Measurements from ENCODE around the gene APPL2.
"Not testable (repeated sequence)": the region's sequence is repeated elsewhere in the genome, so short reads cannot be mapped to it uniquely, and the experiment has no call there.

The APPL2 gene

GRCh38 chr12:105252901-105253300, 16.9 kb upstream of the APPL2 start:
- Histone ChIP-seq H3K14ac (ENCODE audit: low read length) (no peak overlapping the region), H3K79me1 (ENCODE audit: low read depth, low read length) (no peaks in the 10 kb centered on the region), H3K4me2 (ENCODE audit: insufficient read depth, low read length, poor library complexity, severe bottlenecking) (no peak overlapping the region), H3K36me3 (replicated peaks in 1 of 2; ENCODE audit: control insufficient read depth in 2 of 2, insufficient read depth in 2 of 2, low read length in 2 of 2) (no peaks in the 10 kb centered on the region), H3K4me1 (ENCODE audit: control insufficient read depth in 2 of 2, insufficient read depth in 1 of 2, low read depth in 1 of 2, low read length in 2 of 2) (no peaks in the 10 kb centered on the region), H4K8ac (ENCODE audit: low read depth, low read length) (no peak overlapping the region), H2BK5ac (ENCODE audit: low read length) (no peak overlapping the region), H2AFZ (ENCODE audit: low read length) (no peak overlapping the region), H4K91ac (ENCODE audit: low read depth, low read length, poor library complexity) (no peak overlapping the region), H3K27me3 (ENCODE audit: control insufficient read depth in 3 of 3, insufficient read depth in 3 of 3, low read depth in 1 of 3, low read length in 3 of 3) (no peaks in the 10 kb centered on the region), H3K18ac (ENCODE audit: low read length) (no peak overlapping the region), H2BK15ac (ENCODE audit: low read length) (no peak overlapping the region), H3K27ac (replicated peaks; ENCODE audit: low read length) (no peak overlapping the region), H2BK12ac (ENCODE audit: low read length) (no peak overlapping the region), H3K9ac (ENCODE audit: low read depth, low read length, poor library complexity) (no peak overlapping the region), H3K9me3 (replicated peaks in 1 of 2; ENCODE audit: control insufficient read depth in 2 of 2, insufficient read depth in 1 of 2, low read depth in 1 of 2, low read length in 2 of 2) (no peaks in the 10 kb centered on the region), H3K4me3 (ENCODE audit: low read length in 2 of 2) (no peak overlapping the region), H3K4ac (ENCODE audit: low read length) (no peak overlapping the region), H3K23ac (ENCODE audit: low read depth, low read length, poor library complexity) (no peak overlapping the region), H2AK5ac (ENCODE audit: low read depth, low read length) (no peak overlapping the region), H2BK120ac (ENCODE audit: low read depth, low read length) (no peak overlapping the region)
- DNase-seq (ENCODE audit: low spot score): no peak
- no CpG with 5 or more reads among the region's 5 CpGs for WGBS, 2 donors (ENCODE audit: extremely low coverage in 2 of 2, insufficient read length in 2 of 2, insufficient replicate concordance in 1 of 2)

- H3K4me3 ChIP-seq (ENCODE audit: low read length in 2 of 2); H3K9me3 ChIP-seq (replicated peaks in 1 of 2; ENCODE audit: control insufficient read depth in 2 of 2, insufficient read depth in 1 of 2, low read depth in 1 of 2, low read length in 2 of 2); H3K36me3 ChIP-seq (replicated peaks in 1 of 2; ENCODE audit: control insufficient read depth in 2 of 2, insufficient read depth in 2 of 2, low read length in 2 of 2); H2BK120ac ChIP-seq (ENCODE audit: low read depth, low read length); H4K8ac ChIP-seq (ENCODE audit: low read depth, low read length); H3K4me2 ChIP-seq (ENCODE audit: insufficient read depth, low read length, poor library complexity, severe bottlenecking); H2AFZ ChIP-seq (ENCODE audit: low read length); H3K23ac ChIP-seq (ENCODE audit: low read depth, low read length, poor library complexity); H3K4ac ChIP-seq (ENCODE audit: low read length); H2BK12ac ChIP-seq (ENCODE audit: low read length); H3K27me3 ChIP-seq (ENCODE audit: control insufficient read depth in 3 of 3, insufficient read depth in 3 of 3, low read depth in 1 of 3, low read length in 3 of 3); H3K18ac ChIP-seq (ENCODE audit: low read length); H3K14ac ChIP-seq (ENCODE audit: low read length); H2BK5ac ChIP-seq (ENCODE audit: low read length); DNase-seq (ENCODE audit: low spot score); H2AK5ac ChIP-seq (ENCODE audit: low read depth, low read length); H3K79me1 ChIP-seq (ENCODE audit: low read depth, low read length); H2BK15ac ChIP-seq (ENCODE audit: low read length); H3K27ac ChIP-seq (replicated peaks; ENCODE audit: low read length); H3K9ac ChIP-seq (ENCODE audit: low read depth, low read length, poor library complexity); H3K4me1 ChIP-seq (ENCODE audit: control insufficient read depth in 2 of 2, insufficient read depth in 1 of 2, low read depth in 1 of 2, low read length in 2 of 2); H4K91ac ChIP-seq (ENCODE audit: low read depth, low read length, poor library complexity): not testable (repeated sequence)
- WGBS, 2 donors (ENCODE audit: extremely low coverage in 2 of 2, insufficient read length in 2 of 2, insufficient replicate concordance in 1 of 2): no CpG with 5 or more reads among the region's 20 CpGs
These were observed 9.9 kb upstream of the APPL2 start for GRCh38 chr12:105245776-105246427.

GRCh38 chr12:105245291-105245690, 9.3 kb upstream of the APPL2 start:
- H3K23ac ChIP-seq (ENCODE audit: low read depth, low read length, poor library complexity): no peak overlapping the region
- H4K91ac ChIP-seq (ENCODE audit: low read depth, low read length, poor library complexity): no peak overlapping the region
- H3K18ac ChIP-seq (ENCODE audit: low read length): no peak overlapping the region
- H3K27me3 ChIP-seq (ENCODE audit: control insufficient read depth in 3 of 3, insufficient read depth in 3 of 3, low read depth in 1 of 3, low read length in 3 of 3): no peaks in the 10 kb centered on the region
- H3K36me3 ChIP-seq (replicated peaks in 1 of 2; ENCODE audit: control insufficient read depth in 2 of 2, insufficient read depth in 2 of 2, low read length in 2 of 2): no peaks in the 10 kb centered on the region
- H3K4me3 ChIP-seq (ENCODE audit: low read length in 2 of 2): no peak overlapping the region
- H2BK12ac ChIP-seq (ENCODE audit: low read length): no peak overlapping the region
- H3K79me1 ChIP-seq (ENCODE audit: low read depth, low read length): no peaks in the 10 kb centered on the region
- H3K9ac ChIP-seq (ENCODE audit: low read depth, low read length, poor library complexity): no peak overlapping the region
- no peak overlapping the region for H2AK5ac ChIP-seq (ENCODE audit: low read depth, low read length)
- no peak overlapping the region for H2BK120ac ChIP-seq (ENCODE audit: low read depth, low read length)
- H2AFZ ChIP-seq (ENCODE audit: low read length): no peak overlapping the region
- H3K4me2 ChIP-seq (ENCODE audit: insufficient read depth, low read length, poor library complexity, severe bottlenecking): no peak overlapping the region
- DNase-seq (ENCODE audit: low spot score): no peak
- H3K14ac ChIP-seq (ENCODE audit: low read length): no peak overlapping the region
- no peak overlapping the region for H3K4ac ChIP-seq (ENCODE audit: low read length)
- H3K4me1 ChIP-seq (ENCODE audit: control insufficient read depth in 2 of 2, insufficient read depth in 1 of 2, low read depth in 1 of 2, low read length in 2 of 2): no peaks in the 10 kb centered on the region
- H3K9me3 ChIP-seq (replicated peaks in 1 of 2; ENCODE audit: control insufficient read depth in 2 of 2, insufficient read depth in 1 of 2, low read depth in 1 of 2, low read length in 2 of 2): peaks cover 0 to 7% of the 10 kb centered on the region in 2 donors
- no peak overlapping the region for H2BK5ac ChIP-seq (ENCODE audit: low read length)
- no peak overlapping the region for H3K27ac ChIP-seq (replicated peaks; ENCODE audit: low read length)
- no peak overlapping the region for H4K8ac ChIP-seq (ENCODE audit: low read depth, low read length)
- no peak overlapping the region for H2BK15ac ChIP-seq (ENCODE audit: low read length)
- WGBS, 2 donors (ENCODE audit: extremely low coverage in 2 of 2, insufficient read length in 2 of 2, insufficient replicate concordance in 1 of 2): no CpG with 5 or more reads among the region's 4 CpGs

- DNase-seq (ENCODE audit: low spot score): no peak
- H3K9me3 ChIP-seq (replicated peaks in 1 of 2; ENCODE audit: control insufficient read depth in 2 of 2, insufficient read depth in 1 of 2, low read depth in 1 of 2, low read length in 2 of 2): peaks cover 0 to 2% of the 10 kb centered on the region in 2 donors
- no peak overlapping the region for H2BK12ac ChIP-seq (ENCODE audit: low read length)
- H2AFZ ChIP-seq (ENCODE audit: low read length): no peak overlapping the region
- no peak overlapping the region for H3K23ac ChIP-seq (ENCODE audit: low read depth, low read length, poor library complexity)
- no peak overlapping the region for H3K4ac ChIP-seq (ENCODE audit: low read length)
- no peak overlapping the region for H2BK5ac ChIP-seq (ENCODE audit: low read length)
- peaks cover 0 to 3% of the 10 kb centered on the region in 2 donors for H3K4me1 ChIP-seq (ENCODE audit: control insufficient read depth in 2 of 2, insufficient read depth in 1 of 2, low read depth in 1 of 2, low read length in 2 of 2)
- no peaks in the 10 kb centered on the region for H3K79me1 ChIP-seq (ENCODE audit: low read depth, low read length)
- no peak overlapping the region for H2BK15ac ChIP-seq (ENCODE audit: low read length)
- H4K91ac ChIP-seq (ENCODE audit: low read depth, low read length, poor library complexity): no peak overlapping the region
- H2BK120ac ChIP-seq (ENCODE audit: low read depth, low read length): no peak overlapping the region
- H2AK5ac ChIP-seq (ENCODE audit: low read depth, low read length): no peak overlapping the region
- peaks cover 0 to 3% (median 0%) of the 10 kb centered on the region in 3 experiments for H3K27me3 ChIP-seq (ENCODE audit: control insufficient read depth in 3 of 3, insufficient read depth in 3 of 3, low read depth in 1 of 3, low read length in 3 of 3)
- no peak overlapping the region for H3K14ac ChIP-seq (ENCODE audit: low read length)
- no peak overlapping the region for H3K4me3 ChIP-seq (ENCODE audit: low read length in 2 of 2)
- H3K4me2 ChIP-seq (ENCODE audit: insufficient read depth, low read length, poor library complexity, severe bottlenecking): no peak overlapping the region
- no peak overlapping the region for H3K18ac ChIP-seq (ENCODE audit: low read length)
- WGBS, 2 donors (ENCODE audit: extremely low coverage in 2 of 2, insufficient read length in 2 of 2, insufficient replicate concordance in 1 of 2): no CpG with 5 or more reads among the region's 1 CpG
- H4K8ac ChIP-seq (ENCODE audit: low read depth, low read length): no peak overlapping the region
- H3K9ac ChIP-seq (ENCODE audit: low read depth, low read length, poor library complexity): no peak overlapping the region
- H3K36me3 ChIP-seq (replicated peaks in 1 of 2; ENCODE audit: control insufficient read depth in 2 of 2, insufficient read depth in 2 of 2, low read length in 2 of 2): no peaks in the 10 kb centered on the region
- no peak overlapping the region for H3K27ac ChIP-seq (replicated peaks; ENCODE audit: low read length)
These were observed 4.3 kb upstream of the APPL2 start for GRCh38 chr12:105240228-105240627.

All from neuronal stem cell (in vitro differentiated cells).